ENCODE data around the gene FTO. TPM values are rescaled to one million over a fixed set of nuclear protein-coding genes. Genes with fewer than 3 reads are reported as not detected.

The FTO gene
- total RNA-seq, 1 donor from 2014 or later = 70.5 TPM

- no peak overlapping the region for H3K27ac ChIP-seq
These were observed 232.6 kb downstream of the FTO start for GRCh38 chr16:53936529-53936928.

GRCh38 chr16:53937161-53937880, 233.4 kb downstream of the FTO start:
- Histone ChIP-seq H3K9me3 (no peaks in the 10 kb centered on the region), H3K4me1 (no peaks in the 10 kb centered on the region), H3K27ac (no peak overlapping the region), H3K36me3 (peaks cover 0 to 4% of the 10 kb centered on the region in 2 donors), H3K27me3 (no peaks in the 10 kb centered on the region), H3K4me3 (no peak overlapping the region)
- intact Hi-C loops (cut with DNase I) = no loop called here
- TF ChIP-seq POLR2A (IDR thresholded peaks at IDR 0.05) (no peak), POLR2AphosphoS5 (IDR thresholded peaks at IDR 0.05; ENCODE audit: insufficient read depth in 1 of 2, low read depth in 1 of 2) (no peak), CTCF (IDR thresholded peaks at IDR 0.05) (no peak)
- DNase-seq (ENCODE audit: extremely low spot score in 2 of 2) = no peak

More at GRCh38 chr16:53936529-53936928, 232.6 kb downstream of the FTO start:
- no peaks in the 10 kb centered on the region for H3K4me1 ChIP-seq
- no peak for TF ChIP-seq POLR2AphosphoS5 (IDR thresholded peaks at IDR 0.05; ENCODE audit: insufficient read depth in 1 of 2, low read depth in 1 of 2)
- TF ChIP-seq POLR2A (IDR thresholded peaks at IDR 0.05) = no peak
- no peak for TF ChIP-seq CTCF (IDR thresholded peaks at IDR 0.05)
- intact Hi-C loops (cut with DNase I) = no loop called here
- H3K36me3 ChIP-seq = peaks cover 0 to 4% of the 10 kb centered on the region in 2 donors
- H3K4me3 ChIP-seq = no peak overlapping the region
- no peaks in the 10 kb centered on the region for H3K9me3 ChIP-seq
- DNase-seq (ENCODE audit: extremely low spot score in 2 of 2) = no peak
- H3K27me3 ChIP-seq = no peaks in the 10 kb centered on the region

- Histone ChIP-seq H3K27ac (no peak overlapping the region), H3K4me3 (no peak overlapping the region), H3K4me1 (no peaks in the 10 kb centered on the region), H3K27me3 (no peaks in the 10 kb centered on the region), H3K9me3 (no peaks in the 10 kb centered on the region), H3K36me3 (no peaks in the 10 kb centered on the region)
- DNase-seq (ENCODE audit: extremely low spot score in 2 of 2) = no peak
- TF ChIP-seq CTCF (IDR thresholded peaks at IDR 0.05) = no peak
- no peak for TF ChIP-seq POLR2AphosphoS5 (IDR thresholded peaks at IDR 0.05; ENCODE audit: insufficient read depth in 1 of 2, low read depth in 1 of 2)
- no peak for TF ChIP-seq POLR2A (IDR thresholded peaks at IDR 0.05)
- intact Hi-C loops (cut with DNase I) = no loop called here
These were observed 240.1 kb downstream of the FTO start for GRCh38 chr16:53944025-53944424.

GRCh38 chr16:53945996-53946395, 242.0 kb downstream of the FTO start:
- intact Hi-C loops (cut with DNase I) = no loop called here
- H3K36me3 ChIP-seq = no peaks in the 10 kb centered on the region
- H3K27me3 ChIP-seq = no peaks in the 10 kb centered on the region
- no peak for DNase-seq (ENCODE audit: extremely low spot score in 2 of 2)
- H3K27ac ChIP-seq = no peak overlapping the region
- no peak overlapping the region for H3K4me3 ChIP-seq
- H3K4me1 ChIP-seq = no peaks in the 10 kb centered on the region
- TF ChIP-seq POLR2A (IDR thresholded peaks at IDR 0.05) (no peak), CTCF (IDR thresholded peaks at IDR 0.05) (peak in 2 of 3 experiments; percentile 38 to 48)
- H3K9me3 ChIP-seq = no peaks in the 10 kb centered on the region

- no peak overlapping the region for H3K4me3 ChIP-seq
- no peaks in the 10 kb centered on the region for H3K9me3 ChIP-seq
- TF ChIP-seq POLR2A (IDR thresholded peaks at IDR 0.05) (no peak), POLR2AphosphoS5 (IDR thresholded peaks at IDR 0.05; ENCODE audit: insufficient read depth in 1 of 2, low read depth in 1 of 2) (no peak), CTCF (IDR thresholded peaks at IDR 0.05) (no peak)
- intact Hi-C loops (cut with DNase I) = no loop called here
- no peak for DNase-seq (ENCODE audit: extremely low spot score in 2 of 2)
- H3K27me3 ChIP-seq = no peaks in the 10 kb centered on the region
- no peak overlapping the region for H3K27ac ChIP-seq
- H3K36me3 ChIP-seq = no peaks in the 10 kb centered on the region
- peaks cover 2% of the 10 kb centered on the region for H3K4me1 ChIP-seq
These were observed 242.9 kb downstream of the FTO start for GRCh38 chr16:53946746-53947386.
